Stimulated activated CD4-positive, alpha-beta T cell treated with anti-CD3 and anti-CD28 coated beads, Interleukin-15, amount 100 ng/mL, for 48 hours (primary cell): ENCODE data around the gene NAV2.
"Not testable (repeated sequence)": the region's sequence is repeated elsewhere in the genome, so short reads cannot be mapped to it uniquely, and the experiment has no call there.

Experiments used
- DNase-seq, 2 donors: peaks; one replicate each; pipeline ENCODE4 v3.0.0-alpha.2; 2020; ENCODE audit warnings: low read depth in 2 of 2

NAV2 gene

DNA sequence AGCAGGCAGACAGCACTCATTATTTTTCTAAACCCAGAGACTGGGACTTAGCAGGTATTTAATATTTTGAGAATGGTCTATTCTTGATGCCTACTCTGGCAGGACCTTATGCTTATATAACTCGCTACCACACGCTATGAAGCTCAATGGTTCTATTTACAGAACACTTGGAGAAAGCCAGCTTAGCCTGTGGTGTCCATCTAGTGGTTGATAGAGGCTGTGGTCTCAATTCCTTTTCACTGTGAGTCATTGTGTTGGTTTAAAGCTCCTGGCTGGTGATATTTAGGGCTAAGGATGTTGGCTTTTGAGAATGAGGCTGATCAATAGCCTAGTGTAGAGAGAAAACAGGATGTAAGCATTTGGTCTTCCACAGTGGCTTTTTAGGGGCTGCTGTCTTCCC lies 241.3 kb downstream of the NAV2 start:
- DNase-seq, result no peak

DNA sequence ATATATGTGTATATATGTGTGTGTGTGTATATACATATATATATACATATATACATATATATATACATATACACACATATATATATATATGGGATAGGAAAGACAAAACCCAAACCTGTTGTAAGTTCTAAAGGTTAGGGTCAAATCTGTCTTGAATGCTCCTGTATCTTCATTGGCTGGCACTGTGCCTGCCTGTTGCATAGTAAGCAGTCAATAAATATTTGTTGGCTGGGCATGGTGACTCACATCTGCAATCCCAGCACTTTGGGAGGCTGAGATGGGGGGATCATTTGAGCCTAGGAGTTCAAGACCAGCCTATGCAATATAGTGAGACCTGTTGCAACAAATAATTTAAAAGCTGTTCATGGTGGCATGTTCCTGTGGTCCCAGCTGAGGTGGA lies 242.3 kb downstream of the NAV2 start:
- no peak for DNase-seq

DNA sequence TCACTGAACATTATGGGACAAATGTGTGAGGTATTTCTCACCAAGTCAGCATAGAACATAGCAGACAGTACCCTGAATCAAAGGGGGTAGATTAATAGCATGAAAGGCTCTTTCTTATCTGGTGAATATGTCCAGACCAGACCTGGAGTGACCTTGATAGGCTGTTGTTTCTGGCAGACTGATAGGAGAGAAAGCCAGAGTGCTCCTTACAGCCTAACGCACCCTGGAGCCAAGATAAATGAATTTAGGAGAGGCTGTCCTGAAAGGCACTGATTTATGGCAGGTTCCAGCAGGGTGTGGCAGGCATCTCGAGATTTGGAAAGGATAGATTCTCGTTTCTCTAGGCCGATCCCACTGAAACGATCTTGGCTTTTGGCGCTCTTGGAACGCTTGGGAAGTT lies 243.0 kb downstream of the NAV2 start:
- no peak for DNase-seq

DNA sequence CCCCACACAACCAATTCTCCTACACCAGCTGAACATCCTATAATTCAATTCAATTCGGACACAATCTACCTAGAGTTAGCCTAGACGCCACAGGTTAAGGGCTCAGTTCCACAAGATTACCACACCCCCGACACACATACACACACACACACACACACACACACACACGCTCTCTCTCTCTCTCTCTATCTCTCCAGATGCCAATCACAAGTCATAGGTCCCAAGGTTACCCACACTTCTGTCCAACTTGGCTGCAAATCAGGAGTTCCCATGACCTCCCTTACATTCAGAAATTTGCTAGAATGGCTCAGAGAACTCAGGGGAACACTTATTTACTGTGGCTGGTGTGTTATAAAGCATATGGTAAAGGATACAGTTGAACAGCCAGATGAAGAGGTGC lies 243.6 kb downstream of the NAV2 start:
- no peak for DNase-seq

DNA sequence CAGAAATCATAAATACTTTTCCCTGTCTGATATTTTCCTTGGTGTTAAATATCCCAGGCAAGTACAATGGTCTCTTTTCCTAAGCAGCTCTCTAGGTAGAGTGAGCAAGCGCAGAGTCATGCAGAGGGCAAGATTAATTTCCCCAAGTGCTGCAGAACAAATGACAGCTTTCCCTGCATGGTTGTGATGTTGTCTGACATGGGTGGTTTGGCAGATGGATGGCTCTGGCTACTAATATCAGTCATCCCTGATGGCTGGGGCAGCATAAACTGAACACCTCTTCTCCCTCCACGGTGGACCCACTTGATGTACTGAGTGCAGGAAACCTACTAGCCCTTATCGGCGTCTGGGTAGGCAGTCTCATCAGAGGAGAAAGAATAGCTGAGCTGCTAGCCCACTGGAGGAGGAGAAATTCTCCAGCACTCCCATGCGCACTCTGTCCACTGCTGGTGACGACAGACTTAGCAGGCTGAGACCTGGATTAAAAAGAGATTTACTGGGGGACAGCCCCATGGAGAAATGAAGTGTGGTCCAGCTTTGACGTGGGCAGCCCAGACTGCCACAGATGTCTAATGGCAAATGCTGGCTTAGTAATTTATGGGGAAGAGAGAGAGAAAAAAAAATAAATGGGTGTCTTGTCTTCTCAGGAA lies 244.8 kb downstream of the NAV2 start:
- DNase-seq, result no peak

DNA sequence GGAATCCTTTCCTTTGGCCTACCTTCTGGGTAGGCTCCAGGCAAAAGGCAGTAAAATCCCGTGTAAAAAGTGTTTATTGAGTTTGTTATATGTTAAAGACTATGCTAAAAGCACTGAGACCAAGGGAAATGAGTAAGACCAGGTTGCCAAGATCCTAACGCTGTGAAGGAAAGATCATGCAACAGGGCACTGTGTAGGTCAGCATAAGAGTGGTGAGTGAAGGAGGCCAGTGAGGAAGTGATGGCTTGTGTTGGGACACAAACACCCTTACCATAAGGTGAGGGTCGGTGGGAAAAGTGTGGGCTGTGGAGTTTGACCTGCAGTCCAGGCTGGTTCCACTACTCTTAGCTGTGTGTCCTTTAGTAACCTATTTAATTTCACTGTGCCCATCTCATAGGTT lies 245.6 kb downstream of the NAV2 start:
- DNase-seq, result no peak

DNA sequence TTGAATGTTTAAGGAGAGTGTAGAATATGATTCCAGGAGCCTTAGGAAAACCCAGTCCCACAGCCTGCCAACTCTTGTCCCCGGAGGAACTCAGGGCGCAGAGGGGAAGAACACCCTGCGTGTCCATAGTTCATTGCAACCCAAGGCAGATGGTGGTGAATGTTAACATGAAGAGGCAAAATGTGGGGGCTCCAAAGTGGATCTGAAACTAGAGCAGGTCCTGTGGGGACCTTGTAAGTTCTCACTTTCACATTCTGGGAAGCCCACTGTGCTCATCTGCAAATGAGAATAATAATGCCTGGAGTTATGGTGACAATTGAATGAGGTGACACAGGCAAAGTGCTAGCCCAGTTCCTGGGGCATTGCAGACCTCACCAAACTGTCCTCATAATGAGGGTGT lies 246.6 kb downstream of the NAV2 start:
- no peak for DNase-seq

DNA sequence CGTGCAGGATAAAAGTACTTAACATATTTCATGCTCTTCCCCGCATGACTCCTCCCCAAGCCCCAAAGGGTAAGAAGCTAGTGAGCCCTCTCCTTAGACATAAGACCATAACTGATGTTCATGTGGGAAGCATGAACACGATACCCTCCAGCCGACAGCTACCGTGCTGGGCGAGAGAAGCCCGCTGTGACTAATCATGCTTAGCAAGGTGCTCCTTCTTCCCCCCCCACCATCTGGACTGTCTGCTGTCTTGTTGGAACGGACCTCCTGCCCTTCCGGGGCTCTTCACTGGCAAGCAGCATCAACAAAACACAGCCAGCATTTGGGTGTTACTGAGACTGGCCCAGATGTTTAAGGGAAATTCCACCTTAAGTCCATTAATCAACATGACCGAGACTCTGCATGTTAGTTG lies 247.0 kb downstream of the NAV2 start:
- no peak for DNase-seq

DNA sequence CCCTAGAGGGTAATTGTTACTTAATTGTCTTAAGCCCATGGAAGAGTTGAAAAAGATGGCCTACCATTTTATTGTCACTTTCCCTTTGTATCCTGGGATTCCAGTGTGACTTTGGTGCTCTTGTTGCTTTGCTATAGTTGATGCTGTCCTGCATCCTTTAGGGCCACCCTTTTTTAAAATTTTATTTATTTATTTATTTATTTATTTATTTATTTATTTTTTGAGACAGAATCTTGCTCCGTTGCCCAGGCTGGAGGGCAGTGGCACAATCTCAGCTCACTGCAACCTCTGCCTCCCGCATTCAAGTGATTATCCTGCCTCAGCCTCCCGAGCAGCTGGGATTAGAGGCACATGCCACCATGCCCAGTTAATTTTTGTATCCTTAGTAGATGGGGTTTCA lies 247.8 kb downstream of the NAV2 start:
- not testable (repeated sequence) for DNase-seq

DNA sequence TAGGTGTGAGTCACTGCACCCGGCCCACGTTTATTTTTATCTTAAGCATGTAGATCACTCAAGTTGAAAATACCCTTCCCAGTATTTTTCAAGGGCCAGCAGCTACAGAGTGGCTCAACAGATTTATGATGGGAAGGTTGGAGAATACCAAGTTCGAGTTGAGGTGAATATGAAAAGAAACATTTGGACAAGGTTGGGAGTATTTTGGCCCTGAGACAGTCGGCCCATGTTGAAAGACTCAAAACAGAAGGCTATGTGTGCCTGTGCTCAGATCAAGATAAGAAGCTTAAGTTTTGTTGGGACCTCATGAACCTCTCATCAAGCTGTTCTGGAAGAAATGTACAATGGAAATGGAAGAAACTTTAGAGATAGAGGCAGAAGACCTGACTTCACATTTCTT lies 248.6 kb downstream of the NAV2 start:
- DNase-seq, result no peak

DNA sequence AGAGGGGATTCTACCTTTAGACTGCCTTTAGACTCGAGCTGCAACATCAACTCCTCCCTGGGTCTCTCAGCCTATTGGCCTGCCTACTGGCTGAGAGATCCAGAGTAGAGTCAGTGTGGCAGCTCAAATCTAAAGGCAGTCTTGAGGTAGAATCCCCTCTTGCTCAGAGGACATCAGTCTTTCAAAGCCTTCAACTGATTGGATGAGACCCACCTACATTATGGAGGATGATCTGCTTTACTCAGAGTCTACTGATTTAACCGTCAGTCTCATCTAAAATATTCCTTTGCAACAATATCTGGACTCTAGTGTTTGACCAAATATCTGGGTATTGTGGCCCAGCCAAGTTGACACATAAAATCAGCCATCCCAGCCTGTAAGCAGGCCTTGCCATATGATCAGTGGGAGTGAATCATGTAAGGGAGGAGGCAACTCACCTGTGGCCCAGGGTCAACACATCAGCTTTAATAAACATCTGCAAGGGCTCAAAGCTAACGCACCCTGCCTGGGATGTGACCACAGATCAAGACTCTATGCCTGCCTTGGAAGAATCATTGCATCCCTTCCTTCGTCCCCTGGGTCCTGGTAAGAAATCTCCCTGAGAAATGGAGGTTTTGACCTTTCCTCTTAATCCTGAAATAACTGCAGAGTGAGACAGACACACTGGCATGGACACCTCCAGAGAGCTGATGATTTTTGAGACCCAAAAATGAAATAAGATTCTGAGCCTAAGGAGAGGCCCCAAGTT lies 249.6 kb downstream of the NAV2 start:
- no peak for DNase-seq

DNA sequence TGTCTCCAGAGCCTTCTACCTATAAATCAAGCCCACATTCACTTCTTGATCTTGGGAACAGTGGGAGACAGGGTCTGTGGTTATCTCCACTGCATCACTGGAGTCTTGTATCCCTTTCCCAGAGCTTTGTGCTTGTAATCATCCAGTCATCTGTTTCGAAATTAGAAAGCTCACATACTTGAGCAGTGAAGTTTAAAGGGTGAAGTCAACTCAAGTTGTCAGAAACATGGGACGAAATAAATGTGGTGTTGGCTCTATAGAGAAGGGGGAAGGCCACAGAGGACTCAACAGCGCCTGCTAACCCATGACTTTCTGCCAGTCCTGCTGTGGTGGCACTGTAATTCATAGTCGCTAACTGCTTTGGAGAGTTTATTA lies 250.2 kb downstream of the NAV2 start:
- DNase-seq, result no peak

DNA sequence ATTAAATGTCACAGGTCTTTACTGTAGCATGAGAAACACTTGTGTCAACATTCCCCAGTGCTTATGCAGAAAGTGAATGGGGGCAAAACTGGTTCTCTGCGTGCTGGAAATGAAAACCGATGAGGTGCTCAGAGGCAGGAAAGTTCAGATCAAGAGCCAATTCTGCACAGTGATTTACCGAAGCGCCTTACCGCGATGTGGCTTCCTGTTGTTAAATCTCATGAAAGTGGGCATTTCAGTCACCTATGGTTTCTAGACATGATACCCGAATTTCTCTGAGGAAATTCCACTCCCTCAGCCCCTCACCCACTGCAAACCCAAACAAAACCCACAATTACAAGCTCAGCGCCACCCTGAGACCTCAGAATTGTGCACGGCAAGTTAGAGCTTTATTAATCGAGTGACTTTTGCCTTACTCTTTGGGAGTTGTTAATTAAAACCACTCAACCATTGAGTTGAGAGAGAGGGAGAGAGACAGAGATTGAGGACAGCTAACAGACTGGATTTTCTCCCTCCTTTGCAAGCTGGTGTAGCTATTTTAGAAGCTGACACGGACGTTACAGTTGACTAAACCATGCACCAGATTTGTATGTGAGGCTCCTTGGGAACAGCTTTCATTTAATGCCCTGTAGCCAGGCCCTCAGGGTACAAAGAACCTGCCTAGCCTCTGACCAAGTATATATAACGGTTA lies 251.2 kb downstream of the NAV2 start:
- no peak for DNase-seq

DNA sequence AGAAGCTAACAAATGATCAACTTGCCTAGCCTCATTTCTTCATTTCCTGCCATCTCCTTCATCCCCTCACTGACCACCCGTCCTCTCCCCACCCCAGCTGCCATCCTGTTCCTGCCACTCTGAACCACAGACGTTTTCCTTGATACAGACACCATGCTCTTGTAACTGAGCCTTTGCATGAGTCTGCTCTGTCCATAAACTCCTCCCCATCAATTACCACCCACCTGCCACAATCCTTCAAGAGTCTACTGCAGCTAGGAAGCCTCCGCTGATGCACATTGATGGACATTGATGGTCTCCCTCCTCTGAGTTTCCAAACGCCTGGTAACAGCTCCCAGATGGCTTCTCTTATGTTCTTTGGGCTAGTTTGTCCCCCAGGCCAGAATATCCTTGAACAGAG lies 253.8 kb downstream of the NAV2 start:
- no peak for DNase-seq

DNA sequence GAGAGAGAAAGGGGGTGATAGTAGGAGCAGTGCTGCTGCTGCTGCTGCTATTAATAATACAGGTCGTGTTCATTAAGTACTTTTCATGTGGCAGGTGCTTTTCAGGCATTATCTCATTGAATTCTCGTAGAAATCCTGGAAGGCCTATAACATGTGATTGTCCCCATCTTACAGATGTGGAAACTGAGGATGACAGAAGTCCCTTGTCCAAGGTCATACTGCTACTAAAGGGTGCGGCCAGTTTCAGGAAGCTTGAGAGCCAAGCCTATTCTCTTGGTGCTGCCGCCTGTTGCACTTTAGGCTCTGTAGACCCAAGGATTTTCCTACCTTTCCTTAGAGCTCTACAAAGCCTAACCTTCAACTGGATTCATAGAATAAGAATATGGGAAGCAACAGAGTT lies 254.3 kb downstream of the NAV2 start:
- DNase-seq, result no peak

DNA sequence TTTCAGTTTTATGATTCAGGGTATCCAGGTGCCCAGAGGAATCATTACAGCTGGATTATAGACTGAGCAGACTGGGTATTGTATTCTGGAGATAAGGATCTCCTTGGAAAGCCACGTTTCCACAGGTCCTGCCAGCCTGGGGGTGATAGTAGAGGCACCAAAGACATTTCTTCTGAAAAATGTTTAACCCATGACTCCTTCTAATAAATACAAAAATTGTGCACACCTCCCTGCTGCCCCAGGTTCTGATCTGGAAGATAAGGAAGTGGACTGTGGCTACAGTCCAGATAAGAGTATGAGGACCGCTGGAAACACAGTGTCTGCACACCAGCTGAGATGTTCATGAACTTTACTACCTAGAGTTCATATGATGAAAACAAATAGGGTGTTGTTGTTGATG lies 255.2 kb downstream of the NAV2 start:
- DNase-seq, result no peak

DNA sequence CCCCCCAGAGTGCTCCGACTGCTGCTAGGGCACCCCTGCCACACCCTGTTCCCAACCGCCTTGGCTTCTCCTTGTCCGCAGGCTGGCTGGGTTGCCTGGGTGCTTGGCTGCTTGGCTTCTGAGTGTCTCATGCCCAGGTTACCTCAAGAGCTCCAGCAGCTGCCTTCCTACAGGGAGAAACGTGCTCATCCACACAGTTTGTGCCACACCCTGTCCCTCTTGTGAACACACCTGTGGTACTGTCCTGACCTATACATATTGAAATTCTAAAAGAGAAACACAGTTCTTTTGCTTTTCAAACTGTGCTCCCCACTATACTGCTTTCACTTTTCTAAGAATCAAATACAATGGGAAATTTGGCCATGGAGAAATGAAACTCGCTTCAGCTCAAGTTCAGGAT lies 256.2 kb downstream of the NAV2 start:
- no peak for DNase-seq

DNA sequence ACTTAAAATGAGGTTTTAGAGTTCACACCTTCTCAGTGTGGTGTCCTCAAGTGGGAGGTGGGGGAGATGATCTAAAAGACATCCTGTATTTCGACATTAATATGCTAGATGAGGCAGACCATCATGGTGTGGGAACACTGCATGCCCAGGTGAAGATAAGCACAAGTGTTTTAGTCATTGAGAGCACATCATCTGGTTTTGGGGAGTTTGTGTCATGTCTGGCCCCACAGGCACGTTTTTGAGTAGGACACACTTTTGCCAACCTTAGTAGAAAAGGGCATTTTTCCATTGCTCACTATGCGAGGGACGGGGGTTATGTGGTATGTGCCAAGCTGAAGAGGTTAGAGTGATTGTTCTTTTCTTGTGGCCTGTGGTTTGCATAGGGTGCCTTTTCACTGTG lies 258.3 kb downstream of the NAV2 start:
- DNase-seq, result peak; percentile 9 to 22

DNA sequence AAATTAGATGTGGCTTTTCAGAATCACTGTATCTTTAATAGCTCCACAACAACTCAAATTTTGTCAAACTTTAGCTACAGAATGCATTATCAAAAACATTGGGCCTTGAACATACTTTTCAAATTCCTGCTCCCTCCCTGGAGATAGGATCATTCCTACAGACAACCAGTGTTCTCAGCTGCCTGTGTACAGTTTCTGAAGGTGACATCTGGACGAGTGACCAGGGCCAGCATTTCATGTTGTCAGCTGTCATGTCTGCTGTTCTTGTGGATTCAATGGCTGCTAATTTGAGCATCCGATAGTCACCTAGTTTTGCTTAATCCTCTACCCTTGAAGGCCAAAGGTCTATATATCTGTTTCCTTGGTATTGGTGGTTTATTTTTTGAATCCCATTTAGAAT lies 259.5 kb downstream of the NAV2 start:
- DNase-seq, result no peak

DNA sequence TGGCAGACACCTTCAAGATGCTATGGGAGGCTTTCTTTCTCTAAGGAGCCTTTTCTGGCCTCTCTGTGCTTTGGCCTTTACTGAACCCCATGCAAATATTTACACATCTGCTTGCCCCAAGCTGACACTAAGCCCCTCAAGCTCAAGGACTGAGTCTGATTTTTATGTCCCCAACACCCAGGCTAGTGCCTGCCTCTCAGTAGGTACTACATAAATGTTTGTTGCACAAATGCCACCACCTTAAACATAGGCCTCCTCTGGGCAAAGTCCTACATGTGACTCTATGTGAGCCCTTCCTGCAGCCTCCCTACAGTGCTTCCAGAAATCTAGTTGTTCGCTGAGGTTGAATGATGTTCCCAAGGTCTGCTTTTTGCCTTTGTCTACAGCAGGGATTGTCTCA lies 260.0 kb downstream of the NAV2 start:
- DNase-seq, result no peak

DNA sequence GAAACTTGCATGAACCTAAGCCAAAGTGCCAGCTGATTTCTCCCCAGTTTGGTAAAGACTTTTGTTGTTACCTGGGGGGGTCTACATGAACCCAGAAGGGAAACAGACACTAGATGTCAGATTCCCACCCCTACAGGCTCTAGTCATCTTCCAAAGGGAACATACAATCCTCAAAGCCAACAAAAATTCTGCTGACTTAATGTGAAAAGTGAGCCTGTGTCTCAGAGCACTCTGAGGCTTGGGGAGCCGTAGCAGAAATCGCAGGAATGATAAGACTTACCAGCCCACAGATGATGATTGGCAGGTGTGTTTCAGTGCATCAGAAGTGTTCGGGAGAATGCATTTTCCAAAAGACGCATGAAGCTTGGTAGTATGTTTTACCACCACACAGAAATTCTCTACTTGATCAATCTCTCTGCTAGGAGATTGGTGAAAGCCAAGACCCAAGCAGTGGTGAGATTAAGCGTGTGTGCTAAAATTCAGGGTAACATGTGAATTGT lies 260.5 kb downstream of the NAV2 start:
- no peak for DNase-seq

DNA sequence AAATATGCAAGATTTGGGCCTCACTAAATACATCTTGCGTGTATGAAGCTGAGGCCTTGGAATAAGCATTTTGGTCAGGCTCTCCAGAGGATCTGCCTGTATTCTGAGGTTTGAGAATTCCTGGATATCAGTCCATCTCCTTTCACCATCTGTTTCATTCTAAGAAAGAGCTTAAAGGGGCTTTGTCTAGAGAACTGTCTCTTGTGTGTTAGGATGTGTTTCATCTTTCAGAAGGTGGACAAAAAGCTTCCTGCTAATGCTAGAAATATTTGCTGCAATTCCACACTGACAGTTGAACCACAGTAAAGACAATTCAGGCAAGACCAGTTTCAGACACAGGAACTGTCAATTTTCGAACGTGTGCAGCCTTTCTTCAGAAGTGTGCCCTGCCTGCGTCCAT lies 262.2 kb downstream of the NAV2 start:
- DNase-seq, result no peak

DNA sequence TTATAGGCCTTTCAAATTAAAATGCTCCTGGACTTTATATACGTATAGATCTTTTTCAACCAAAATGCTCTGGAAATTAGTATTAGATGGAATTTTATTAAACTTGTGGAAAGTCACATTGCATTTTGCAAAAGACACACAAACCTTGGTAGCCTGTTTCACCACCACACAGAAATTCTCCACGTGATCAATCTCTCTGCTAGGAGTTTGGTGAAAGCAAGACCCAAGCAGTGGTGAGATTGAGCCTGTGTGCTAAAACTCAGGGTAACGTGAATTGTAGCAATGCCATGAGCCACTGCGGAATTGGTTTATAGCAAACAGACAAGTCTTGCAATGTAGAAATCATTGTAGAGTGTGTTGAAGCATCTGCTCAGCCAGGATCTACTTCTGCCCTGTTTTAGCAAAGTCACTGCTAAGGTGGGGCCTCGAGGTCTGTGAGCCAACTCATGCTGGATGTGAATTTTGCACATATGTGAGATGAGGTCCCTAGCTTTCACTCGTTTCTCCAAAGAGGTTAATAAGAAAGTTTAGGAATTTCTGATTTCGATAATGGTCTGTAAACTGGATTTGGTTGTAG lies 262.9 kb downstream of the NAV2 start:
- no peak for DNase-seq
